Kidney (tissue), 14 donors: ENCODE measurements around the gene ENTPD2. TPM values are rescaled to one million over a fixed set of nuclear protein-coding genes. Genes with fewer than 3 reads are reported as not detected.
A peak's percentile ranks its signal among the peaks of the same experiment; 100 is the strongest.

Source experiments
- DNase-seq, 5 donors: peaks; one replicate each; pipeline ENCODE4 v3.0.0-alpha.2; 2013 to 2020
- FAIRE-seq: peaks from 2 replicates; lab custom pipeline; 2012; peaks lifted over from hg19 to GRCh38; lab: Jason Lieb, UNC
- H3K27ac ChIP-seq, 2 donors: one replicate each; pipeline ENCODE4 v1.7.0; 2013; ENCODE audit warnings: low read depth in 2 of 2, low read length in 2 of 2, inconsistent platforms in 1 of 2
- H3K27me3 ChIP-seq: one replicate; pipeline ENCODE4 v1.7.1; 2013; ENCODE audit warnings: low read length, inconsistent platforms; ENCODE audit not compliant: control insufficient read depth, insufficient read depth
- H3K36me3 ChIP-seq, 3 donors: one replicate each; pipeline versions ENCODE4 v1.7.0 to v1.7.1; 2013; ENCODE audit warnings: low read length in 3 of 3, control low read depth in 1 of 3, inconsistent platforms in 1 of 3; ENCODE audit not compliant: insufficient read depth in 3 of 3, control insufficient read depth in 2 of 3
- H3K4me1 ChIP-seq, 3 donors: one replicate each; pipeline versions ENCODE4 v1.7.0 to v1.7.1; 2013; ENCODE audit warnings: low read length in 3 of 3, inconsistent platforms in 1 of 3, low read depth in 1 of 3; ENCODE audit not compliant: control insufficient read depth in 2 of 3, insufficient read depth in 2 of 3
- H3K4me3 ChIP-seq, 3 donors: one replicate each; pipeline versions ENCODE4 v1.7.0 to v1.8.1; 2013; ENCODE audit warnings: low read length in 3 of 3, control low read depth in 1 of 3, inconsistent platforms in 1 of 3
- H3K9ac ChIP-seq, 3 donors: one replicate each; pipeline versions ENCODE4 v1.7.0 to v1.7.1; 2013; ENCODE audit warnings: low read length in 3 of 3, control low read depth in 1 of 3, inconsistent platforms in 1 of 3
- H3K9me3 ChIP-seq, 3 donors: one replicate each; pipeline versions ENCODE4 v1.7.0 to v1.7.1; 2013; ENCODE audit warnings: low read length in 3 of 3, control low read depth in 1 of 3, inconsistent platforms in 1 of 3; ENCODE audit not compliant: control insufficient read depth in 2 of 3, insufficient read depth in 1 of 3
- CTCF ChIP-seq: IDR thresholded peaks from 3 replicates; pipeline ENCODE4 v1.5.1; 2012; ENCODE audit warnings: mild to moderate bottlenecking, moderate library complexity, borderline replicate concordance; ENCODE audit not compliant: insufficient read depth; ENCODE audit errors: extremely low read depth
- intact Hi-C: fragments of 100-400 bp; cut with DNase I; formaldehyde crosslinking; loops from one replicate; pipeline ENCODE4 v1.11.1; 2022
- polyA plus RNA-seq: library from polyadenylated mRNA; stranded (reverse); fragments of 350-450 nt; fragmentation: Illumina TruSeq; extraction: RNeasy Lipid Tissue Mini Kit (QIAGEN cat#74804); gene quantifications from one replicate; pipeline ENCODE4 v1.2.3, GENCODE V29; 2014; ENCODE audit warnings: low read depth, low replicate concordance; ENCODE audit not compliant: insufficient read depth
- total RNA-seq: library from RNA; stranded (reverse); fragmentation: NEBNext Ultra II Directional; extraction: Animal tissue kit (Norgen Biotek cat#: 25700); gene quantifications from one replicate; pipeline ENCODE4 v1.2.1, GENCODE V29; 2021
- donor health status: control.
- donor health status: control.
- donor health status: control.
- donor health status: control.
- donor health status: control.
- donor health status: DM: yes; HTN: yes; CAD: no.
- donor health status: Normal renal cell carcinoma (clear cell type).

The ENTPD2 gene
- total and polyA plus RNA-seq, 2 donors from 2014 or later, result 5.5 to 9.3 TPM

- DNase-seq, result peak in 2 of 5 donors; percentile 38 to 69
Measured at GRCh38 chr9:137089232-137089947, 35.5 kb upstream of the ENTPD2 start.

GRCh38 chr9:137088121-137088520 lies 34.3 kb upstream of the ENTPD2 start:
- Histone ChIP-seq H3K9ac (peak overlapping the region in 1 of 3 donors; percentile 63), H3K9me3 (no peaks in the 10 kb centered on the region), H3K4me3 (peak overlapping the region in 1 of 3 donors; percentile 74), H3K27me3 (no peaks in the 10 kb centered on the region), H3K36me3 (peaks cover 4 to 11% (median 4%) of the 10 kb centered on the region in 3 donors), H3K27ac (no peak overlapping the region), H3K4me1 (peaks cover 0 to 9% (median 0%) of the 10 kb centered on the region in 3 donors)
- intact Hi-C loops, result no loop called here
- TF ChIP-seq CTCF, result no peak
- DNase-seq (no peak), FAIRE-seq (no peak)

More at GRCh38 chr9:137089232-137089947, 35.5 kb upstream of the ENTPD2 start:
- no peaks in the 10 kb centered on the region for H3K27me3 ChIP-seq
- no peak for FAIRE-seq
- no peak overlapping the region for H3K4me3 ChIP-seq
- intact Hi-C loops, result no loop called here
- TF ChIP-seq CTCF, result no peak
- H3K27ac ChIP-seq, result no peak overlapping the region
- H3K9me3 ChIP-seq, result no peaks in the 10 kb centered on the region
- H3K4me1 ChIP-seq, result peaks cover 0 to 9% (median 0%) of the 10 kb centered on the region in 3 donors
- H3K9ac ChIP-seq, result no peak overlapping the region
- peaks cover 4 to 7% (median 4%) of the 10 kb centered on the region in 3 donors for H3K36me3 ChIP-seq

- Histone ChIP-seq H3K27ac (peak overlapping the region in 1 of 2 donors; percentile 67), H3K4me3 (peak overlapping the region; percentile 52 to 74 (median 64)), H3K4me1 (peaks cover 0 to 9% (median 0%) of the 10 kb centered on the region in 3 donors), H3K9me3 (no peaks in the 10 kb centered on the region), H3K9ac (peak overlapping the region in 2 of 3 donors; percentile 33 to 63), H3K36me3 (peaks cover 2 to 10% (median 4%) of the 10 kb centered on the region in 3 donors), H3K27me3 (no peaks in the 10 kb centered on the region)
- TF ChIP-seq CTCF, result no peak
- FAIRE-seq (no peak), DNase-seq (peak in 2 of 5 donors; percentile 16 to 23)
- intact Hi-C loops, result no loop called here
Measured at GRCh38 chr9:137087409-137087925, 33.6 kb upstream of the ENTPD2 start.
